HG03103 (cell line): ENCODE data around the gene IL23R.
"Not testable (repeated sequence)": the region's sequence is repeated elsewhere in the genome, so short reads cannot be mapped to it uniquely, and the experiment has no call there.

Experiments used
- ATAC-seq: cut with Tn5 transposase; IDR thresholded peaks from one replicate; pipeline ENCODE4 v1.9.1; 2021; ENCODE audit warnings: low read depth; ENCODE audit not compliant: unreplicated experiment

IL23R gene

GRCh38 chr1:67190942-67191341, 24.7 kb downstream of the IL23R start:
- no peak for ATAC-seq

DNA sequence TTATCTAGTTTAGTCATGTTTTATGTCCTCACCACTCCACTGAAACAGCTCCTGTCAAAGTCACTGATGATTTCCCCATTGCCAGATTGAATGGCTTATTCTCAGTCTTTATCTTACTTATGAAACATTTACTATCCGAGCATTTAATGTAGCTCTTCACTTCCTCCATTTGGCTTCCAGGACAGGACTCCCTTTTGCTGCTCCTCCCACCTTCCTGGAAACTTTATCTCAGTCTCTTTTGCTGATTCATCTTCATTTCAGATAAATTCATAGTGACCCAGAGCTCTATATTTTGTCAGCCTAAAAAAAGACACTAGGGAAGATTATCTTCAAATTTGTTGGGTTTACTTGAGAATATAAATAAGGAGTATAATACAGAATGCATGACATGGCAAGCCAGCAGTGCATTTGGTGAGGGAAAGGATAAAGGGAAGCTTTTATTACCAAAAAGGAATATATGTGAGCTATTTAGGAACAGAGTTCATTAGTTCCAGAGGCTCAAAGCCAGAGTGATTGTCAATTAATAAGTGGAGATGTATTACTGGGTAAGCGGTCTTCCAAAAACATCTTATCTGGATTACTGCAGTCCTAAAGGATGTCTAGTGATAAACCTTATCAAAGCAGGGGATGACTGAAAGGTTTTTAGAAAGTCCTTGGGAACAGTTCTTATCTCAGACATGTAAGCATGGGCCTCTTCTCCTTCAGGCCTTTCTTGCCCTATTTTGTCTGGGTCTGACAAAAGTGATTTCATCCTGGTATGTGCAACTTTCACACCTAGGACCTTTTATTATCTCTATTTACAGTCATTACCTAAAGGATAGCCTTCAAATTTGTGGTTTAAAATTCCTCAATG, 25.6 kb downstream of the IL23R start:
- ATAC-seq, result no peak

GRCh38 chr1:67192902-67193301, 26.6 kb downstream of the IL23R start:
- ATAC-seq, result no peak

DNA sequence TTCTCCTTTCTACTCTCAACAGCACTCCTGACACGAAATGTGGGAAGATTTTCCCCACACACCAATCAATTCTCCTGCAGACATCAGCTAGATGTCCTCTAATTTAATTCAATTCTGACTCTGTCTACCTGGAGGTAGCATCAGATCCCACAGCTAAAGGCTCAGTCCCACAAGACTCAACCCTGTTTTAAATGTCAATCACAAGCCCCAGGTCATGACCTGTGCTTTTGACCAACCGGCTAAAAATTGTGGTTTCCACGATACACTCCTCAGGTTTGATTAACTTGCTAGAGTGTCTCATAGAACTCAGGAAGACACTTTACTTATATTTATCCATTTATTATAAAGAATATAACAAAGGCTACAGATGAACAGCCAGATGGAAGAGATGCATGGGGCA, 27.4 kb downstream of the IL23R start:
- no peak for ATAC-seq

- ATAC-seq, result peak; percentile 65
Measured at GRCh38 chr1:67194209-67194863, 28.1 kb downstream of the IL23R start.

DNA sequence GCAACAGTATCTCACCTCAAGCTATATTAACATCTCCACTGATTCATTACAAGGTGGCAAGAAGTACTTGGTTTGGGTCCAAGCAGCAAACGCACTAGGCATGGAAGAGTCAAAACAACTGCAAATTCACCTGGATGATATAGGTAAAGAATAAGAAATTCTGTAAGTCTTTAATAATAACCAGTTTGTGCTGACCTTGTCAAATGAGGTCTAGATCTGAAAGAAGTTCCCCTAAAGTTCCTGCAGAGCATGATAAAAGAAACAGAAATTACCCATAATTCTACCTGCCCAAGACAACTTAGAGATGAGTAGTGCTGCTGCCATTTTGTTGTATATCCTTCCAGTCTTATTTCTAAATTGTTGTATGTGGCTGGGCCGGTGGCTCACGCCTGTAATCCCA, 34.5 kb downstream of the IL23R start:
- ATAC-seq, result no peak

DNA sequence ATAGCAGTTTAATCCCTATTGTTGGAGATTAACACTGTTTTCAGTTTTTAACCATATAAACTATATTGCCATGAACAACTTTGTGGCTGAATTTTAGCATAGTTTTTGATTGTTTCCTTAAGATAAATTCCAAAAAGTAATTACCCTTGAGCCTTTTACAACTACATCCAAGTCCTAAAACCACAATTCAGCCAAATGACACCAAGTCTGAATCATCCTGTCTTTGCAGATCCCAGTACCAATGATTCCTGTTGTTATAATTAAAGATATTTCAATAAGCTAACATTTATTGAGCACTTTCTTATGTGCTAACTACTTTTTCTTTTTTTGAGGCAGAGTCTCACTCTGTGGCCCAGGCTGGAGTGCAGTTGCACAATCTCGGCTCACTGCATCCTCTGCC, 35.6 kb downstream of the IL23R start:
- no peak for ATAC-seq

DNA sequence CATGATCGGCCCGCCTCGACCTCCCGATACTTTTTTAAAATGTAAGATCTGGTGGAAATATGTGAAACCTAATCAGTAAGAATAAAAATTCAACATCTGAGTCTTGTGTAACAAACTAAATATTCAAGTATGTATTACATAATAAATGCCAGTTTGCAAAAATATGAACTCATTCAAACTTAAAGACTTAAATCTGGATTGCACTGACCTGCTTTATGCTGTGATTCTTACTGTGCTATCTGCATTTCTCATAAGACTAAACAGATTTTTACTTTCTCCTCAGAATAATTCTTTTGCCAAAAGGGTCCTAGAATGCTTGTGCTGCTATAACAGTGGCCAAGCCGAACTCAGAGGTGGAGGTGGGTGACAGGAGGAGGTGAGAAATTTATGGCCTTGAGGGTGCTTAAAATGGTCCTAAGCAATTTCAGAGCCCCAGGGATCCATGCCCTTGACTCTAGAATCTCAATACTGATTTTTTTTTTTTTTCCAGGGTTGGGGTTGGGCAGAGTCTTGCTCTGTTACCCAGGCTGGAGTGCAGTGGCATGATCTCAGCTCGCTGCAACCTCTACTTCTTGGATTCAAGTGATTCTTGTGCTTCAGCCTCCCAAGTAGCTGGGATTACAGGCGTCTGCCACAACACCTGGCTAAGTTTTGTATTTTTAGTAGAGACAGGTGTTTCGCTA, 38.2 kb downstream of the IL23R start:
- ATAC-seq, result no peak

GRCh38 chr1:67207398-67207797, 41.1 kb downstream of the IL23R start:
- ATAC-seq, result not testable (repeated sequence)

- no peak for ATAC-seq
Measured at GRCh38 chr1:67208217-67208616, 42.0 kb downstream of the IL23R start.

- no peak for ATAC-seq
Measured at GRCh38 chr1:67209521-67209920, 43.3 kb downstream of the IL23R start.

- ATAC-seq, result no peak
Measured at GRCh38 chr1:67211589-67212563, 45.6 kb downstream of the IL23R start.

- no peak for ATAC-seq
Measured at GRCh38 chr1:67213164-67213563, 46.9 kb downstream of the IL23R start.

GRCh38 chr1:67213948-67214347, 47.7 kb downstream of the IL23R start:
- no peak for ATAC-seq

GRCh38 chr1:67214420-67215174, 48.3 kb downstream of the IL23R start:
- ATAC-seq, result peak; percentile 56

DNA sequence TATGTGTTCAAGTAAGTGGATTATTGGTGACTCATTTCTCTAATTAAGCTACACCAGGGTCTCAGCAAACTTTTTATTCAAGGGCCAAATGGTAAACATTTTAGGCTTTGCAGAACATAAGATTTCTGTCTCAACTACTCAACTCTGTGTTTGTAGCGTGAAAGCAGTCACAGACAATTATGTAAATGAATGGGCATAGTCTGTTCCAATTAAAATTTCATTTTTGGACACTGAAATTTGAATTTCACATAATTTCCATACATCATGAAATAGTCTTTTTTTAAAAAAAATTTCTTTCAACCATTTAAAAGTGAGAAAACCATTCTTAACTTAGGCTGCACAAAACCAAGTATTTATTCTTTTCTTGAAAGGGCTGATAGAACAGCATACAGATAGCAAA, 50.1 kb downstream of the IL23R start:
- no peak for ATAC-seq

DNA sequence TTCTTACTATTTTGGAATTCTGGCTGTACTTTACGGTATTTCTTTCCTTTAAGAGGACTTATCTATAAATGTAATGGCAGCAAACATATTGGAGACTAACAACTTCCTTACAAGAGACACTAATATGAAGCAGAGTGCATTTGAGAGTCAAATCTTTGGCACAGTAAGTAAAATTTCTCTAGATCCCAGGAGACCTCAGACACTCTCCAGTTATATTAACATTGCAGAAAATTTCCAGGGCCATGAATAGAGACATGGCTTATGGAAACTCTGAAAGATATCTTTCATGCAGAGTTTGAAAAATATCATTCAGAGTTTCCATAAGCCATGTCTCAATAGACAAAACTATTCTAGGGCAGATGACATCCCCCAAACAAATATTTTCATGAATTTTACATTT, 51.2 kb downstream of the IL23R start:
- no peak for ATAC-seq

GRCh38 chr1:67217938-67218337, 51.7 kb downstream of the IL23R start:
- ATAC-seq, result no peak

DNA sequence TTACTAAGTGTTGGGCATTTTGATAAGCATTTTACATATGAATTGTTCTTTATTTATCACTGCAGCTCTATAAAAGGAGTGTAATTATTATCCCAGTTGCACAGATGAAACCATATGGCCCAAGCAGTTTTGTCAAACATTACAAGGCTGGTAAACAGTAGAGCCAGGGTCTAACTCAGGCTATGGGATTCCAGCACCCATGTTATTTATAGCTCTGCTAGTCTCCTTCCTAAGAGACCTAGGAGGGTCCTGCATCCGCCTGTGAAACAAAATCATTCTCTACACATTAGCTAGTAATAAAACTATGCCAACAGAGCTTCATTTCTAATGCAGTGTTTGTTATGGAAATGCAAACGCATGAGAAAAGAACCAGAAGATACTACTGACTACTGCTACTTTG, 58.6 kb downstream of the IL23R start:
- no peak for ATAC-seq

GRCh38 chr1:67226688-67227087, 60.4 kb downstream of the IL23R start:
- no peak for ATAC-seq
